Measurements from ENCODE around the gene CARMIL1.

- TF ChIP-seq POLR2A (IDR thresholded peaks at IDR 0.05; ENCODE audit: low read length): no peak
- TF ChIP-seq GATA1 (IDR thresholded peaks at IDR 0.05; ENCODE audit: low read depth, low read length): no peak
Measured at GRCh38 chr6:25544833-25545232, 265.7 kb downstream of the CARMIL1 start.
